Memory B cell (primary cell): ENCODE measurements around the gene LRMDA.

ENCODE experiments used
- ATAC-seq: fragments of 150-1000 bp; cut with Tn5 transposase; 2 replicates; pipeline ENCODE4 v1.10.0; 2021; ENCODE audit warnings: low read depth, mild to moderate bottlenecking, moderate library complexity
- DNase-seq, 2 donors: peaks; one replicate each; pipeline ENCODE4 v3.0.0; 2022; ENCODE audit warnings: low spot score in 2 of 2
- H3K27ac Mint-ChIP-seq: one replicate; pipeline ENCODE4 v1.8.0; 2022; ENCODE audit warnings: mild to moderate bottlenecking, moderate library complexity, mixed read lengths
- H3K27me3 Mint-ChIP-seq: one replicate; pipeline ENCODE4 v1.8.0; 2022; ENCODE audit warnings: mixed read lengths
- H3K36me3 Mint-ChIP-seq: one replicate; pipeline ENCODE4 v1.8.0; 2022; ENCODE audit warnings: mild to moderate bottlenecking, mixed read lengths
- H3K4me1 Mint-ChIP-seq: one replicate; pipeline ENCODE4 v1.8.0; 2022; ENCODE audit warnings: mixed read lengths
- H3K4me3 Mint-ChIP-seq: one replicate; pipeline ENCODE4 v1.8.0; 2022; ENCODE audit warnings: mild to moderate bottlenecking, moderate library complexity, mixed read lengths
- H3K9me3 Mint-ChIP-seq: one replicate; pipeline ENCODE4 v1.8.0; 2022; ENCODE audit warnings: mixed read lengths

Gene LRMDA

GRCh38 chr10:75720157-75720556, 288.7 kb downstream of the LRMDA start:
- Mint-ChIP-seq H3K27me3 (no peaks in the 10 kb centered on the region), H3K4me3 (no peak overlapping the region), H3K27ac (no peak overlapping the region), H3K9me3 (no peaks in the 10 kb centered on the region), H3K36me3 (no peaks in the 10 kb centered on the region), H3K4me1 (no peaks in the 10 kb centered on the region)
- DNase-seq (no peak), ATAC-seq (no peak)

GRCh38 chr10:75722020-75722419, 290.6 kb downstream of the LRMDA start:
- H3K4me3 Mint-ChIP-seq = no peak overlapping the region

GRCh38 chr10:75722609-75723008, 291.2 kb downstream of the LRMDA start:
- ATAC-seq (no peak), DNase-seq (no peak)
- H3K27me3 Mint-ChIP-seq = peaks cover 3% of the 10 kb centered on the region
- H3K9me3 Mint-ChIP-seq = no peaks in the 10 kb centered on the region
- no peak overlapping the region for H3K27ac Mint-ChIP-seq
- no peaks in the 10 kb centered on the region for H3K4me1 Mint-ChIP-seq
- H3K36me3 Mint-ChIP-seq = no peaks in the 10 kb centered on the region
- no peak overlapping the region for H3K4me3 Mint-ChIP-seq

More at GRCh38 chr10:75722020-75722419, 290.6 kb downstream of the LRMDA start:
- Mint-ChIP-seq H3K9me3 (no peaks in the 10 kb centered on the region), H3K27me3 (peaks cover 3% of the 10 kb centered on the region), H3K27ac (no peak overlapping the region), H3K4me1 (no peaks in the 10 kb centered on the region), H3K36me3 (no peaks in the 10 kb centered on the region)
- no peak for ATAC-seq
- no peak for DNase-seq

- peaks cover 3% of the 10 kb centered on the region for H3K27me3 Mint-ChIP-seq
- H3K4me3 Mint-ChIP-seq = no peak overlapping the region
- H3K4me1 Mint-ChIP-seq = no peaks in the 10 kb centered on the region
- H3K9me3 Mint-ChIP-seq = no peaks in the 10 kb centered on the region
- ATAC-seq (no peak), DNase-seq (no peak)
- no peak overlapping the region for H3K27ac Mint-ChIP-seq
- no peaks in the 10 kb centered on the region for H3K36me3 Mint-ChIP-seq
Measured at GRCh38 chr10:75723319-75723980, 292.0 kb downstream of the LRMDA start.

GRCh38 chr10:75724047-75724446, 292.6 kb downstream of the LRMDA start:
- no peaks in the 10 kb centered on the region for H3K4me1 Mint-ChIP-seq
- ATAC-seq (no peak), DNase-seq (no peak)
- H3K27me3 Mint-ChIP-seq = peaks cover 3% of the 10 kb centered on the region
- H3K36me3 Mint-ChIP-seq = no peaks in the 10 kb centered on the region
- H3K9me3 Mint-ChIP-seq = no peaks in the 10 kb centered on the region
- H3K27ac Mint-ChIP-seq = no peak overlapping the region
- H3K4me3 Mint-ChIP-seq = no peak overlapping the region

GRCh38 chr10:75726522-75727483, 295.4 kb downstream of the LRMDA start:
- DNase-seq = no peak
- H3K36me3 Mint-ChIP-seq = no peaks in the 10 kb centered on the region
- no peak for ATAC-seq
- H3K9me3 Mint-ChIP-seq = no peaks in the 10 kb centered on the region
- no peaks in the 10 kb centered on the region for H3K4me1 Mint-ChIP-seq
- no peak overlapping the region for H3K27ac Mint-ChIP-seq
- H3K4me3 Mint-ChIP-seq = no peak overlapping the region
- H3K27me3 Mint-ChIP-seq = peaks cover 3% of the 10 kb centered on the region

GRCh38 chr10:75730847-75731246, 299.4 kb downstream of the LRMDA start:
- H3K4me3 Mint-ChIP-seq = no peak overlapping the region
- no peaks in the 10 kb centered on the region for H3K36me3 Mint-ChIP-seq
- no peak overlapping the region for H3K27ac Mint-ChIP-seq
- H3K9me3 Mint-ChIP-seq = no peaks in the 10 kb centered on the region
- H3K4me1 Mint-ChIP-seq = no peaks in the 10 kb centered on the region
- H3K27me3 Mint-ChIP-seq = peaks cover 4% of the 10 kb centered on the region
- ATAC-seq = no peak
- no peak for DNase-seq

GRCh38 chr10:75733135-75733890, 301.9 kb downstream of the LRMDA start:
- no peaks in the 10 kb centered on the region for H3K9me3 Mint-ChIP-seq
- H3K27me3 Mint-ChIP-seq = peaks cover 5% of the 10 kb centered on the region
- DNase-seq (no peak), ATAC-seq (no peak)
- no peaks in the 10 kb centered on the region for H3K4me1 Mint-ChIP-seq
- H3K4me3 Mint-ChIP-seq = no peak overlapping the region
- no peaks in the 10 kb centered on the region for H3K36me3 Mint-ChIP-seq
- no peak overlapping the region for H3K27ac Mint-ChIP-seq

- Mint-ChIP-seq H3K36me3 (no peaks in the 10 kb centered on the region), H3K4me1 (no peaks in the 10 kb centered on the region), H3K9me3 (no peaks in the 10 kb centered on the region), H3K27me3 (peaks cover 5% of the 10 kb centered on the region), H3K4me3 (no peak overlapping the region), H3K27ac (no peak overlapping the region)
- ATAC-seq (no peak), DNase-seq (no peak)
Measured at GRCh38 chr10:75736151-75736640, 304.8 kb downstream of the LRMDA start.

GRCh38 chr10:75736889-75737579, 305.6 kb downstream of the LRMDA start:
- Mint-ChIP-seq H3K4me1 (no peaks in the 10 kb centered on the region), H3K4me3 (no peak overlapping the region), H3K27ac (no peak overlapping the region), H3K36me3 (no peaks in the 10 kb centered on the region), H3K9me3 (no peaks in the 10 kb centered on the region), H3K27me3 (peaks cover 6% of the 10 kb centered on the region)
- ATAC-seq = no peak
- DNase-seq = no peak

- Mint-ChIP-seq H3K27me3 (peaks cover 8% of the 10 kb centered on the region), H3K36me3 (no peaks in the 10 kb centered on the region)
- no peak for DNase-seq
Measured at GRCh38 chr10:75737580-75737949, 306.1 kb downstream of the LRMDA start.

GRCh38 chr10:75738924-75739323, 307.5 kb downstream of the LRMDA start:
- Mint-ChIP-seq H3K4me1 (no peaks in the 10 kb centered on the region), H3K36me3 (no peaks in the 10 kb centered on the region), H3K9me3 (peaks cover 1% of the 10 kb centered on the region), H3K4me3 (no peak overlapping the region), H3K27ac (no peak overlapping the region), H3K27me3 (peaks cover 7% of the 10 kb centered on the region)
- ATAC-seq (no peak), DNase-seq (no peak)

More at GRCh38 chr10:75737580-75737949, 306.1 kb downstream of the LRMDA start:
- no peaks in the 10 kb centered on the region for H3K9me3 Mint-ChIP-seq
- H3K27ac Mint-ChIP-seq = no peak overlapping the region
- no peak for ATAC-seq
- H3K4me3 Mint-ChIP-seq = no peak overlapping the region
- H3K4me1 Mint-ChIP-seq = no peaks in the 10 kb centered on the region

- H3K27me3 Mint-ChIP-seq = peaks cover 7% of the 10 kb centered on the region
- H3K4me1 Mint-ChIP-seq = no peaks in the 10 kb centered on the region
- H3K27ac Mint-ChIP-seq = no peak overlapping the region
- DNase-seq (no peak), ATAC-seq (no peak)
- H3K36me3 Mint-ChIP-seq = no peaks in the 10 kb centered on the region
- H3K9me3 Mint-ChIP-seq = peaks cover 1% of the 10 kb centered on the region
- no peak overlapping the region for H3K4me3 Mint-ChIP-seq
Measured at GRCh38 chr10:75739414-75740143, 308.2 kb downstream of the LRMDA start.
